ENCODE measurements around the gene C16orf46. TPM values are rescaled to one million over a fixed set of nuclear protein-coding genes. Genes with fewer than 3 reads are reported as not detected.

Gene C16orf46
- total and polyA plus RNA-seq, 4 donors = 2.1 to 5.4 (median 3.9) TPM

DNA sequence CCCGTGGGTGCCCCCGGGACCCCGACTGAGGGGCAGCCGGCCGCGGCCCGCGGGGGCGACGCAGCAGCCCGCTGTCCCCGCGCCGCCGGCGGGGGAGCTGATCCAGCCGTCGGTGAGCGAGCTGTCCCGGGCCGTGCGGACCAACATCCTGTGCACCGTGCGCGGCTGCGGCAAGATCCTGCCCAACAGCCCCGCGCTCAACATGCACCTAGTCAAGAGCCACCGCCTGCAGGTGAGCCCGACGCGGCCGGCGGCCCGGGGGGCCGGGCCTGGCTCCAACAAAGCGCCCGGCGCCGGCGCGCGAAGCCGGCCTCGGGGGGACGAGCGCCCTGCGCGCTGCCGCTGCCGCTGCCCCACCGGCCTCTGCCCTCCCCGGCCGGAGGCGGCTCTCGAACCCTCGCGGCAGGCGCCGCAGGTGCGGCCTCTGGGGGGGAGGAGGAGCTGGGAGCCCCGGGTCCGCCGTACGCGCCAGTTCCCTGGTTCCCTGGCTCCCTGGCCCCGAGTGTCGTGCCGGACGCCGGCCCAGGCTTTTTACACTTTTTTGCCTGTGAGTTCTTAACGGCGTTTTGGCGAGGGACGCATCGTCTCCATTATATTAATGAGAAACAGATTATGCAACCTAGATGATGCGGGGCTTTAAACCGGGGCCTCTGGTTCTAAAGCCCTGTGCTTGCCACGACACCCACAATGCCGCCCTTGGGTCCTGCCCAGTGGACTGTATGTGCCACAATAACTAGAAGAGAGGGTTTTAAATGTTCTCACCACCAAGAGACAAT, 40.9 kb downstream of the C16orf46 start:
- Histone ChIP-seq H3K4me3 (ENCODE audit: low read depth, low read length) (peak overlapping the region; percentile 65), H3K27me3 (ENCODE audit: control insufficient read depth, insufficient read depth, low read length) (no peaks in the 10 kb centered on the region), H3K4me1 (ENCODE audit: control insufficient read depth, insufficient read depth, low read length) (peaks cover 6% of the 10 kb centered on the region), H3K36me3 (ENCODE audit: control insufficient read depth, insufficient read depth, low read length) (peaks cover 6% of the 10 kb centered on the region), H3K9me3 (ENCODE audit: control insufficient read depth, insufficient read depth, low read length) (no peaks in the 10 kb centered on the region), H3K27ac (ENCODE audit: low read depth, low read length) (no peak overlapping the region)
- under 1% methylated on average over 80 of the region's 80 CpGs for WGBS (ENCODE audit: insufficient coverage)
- DNase-seq (ENCODE audit: low read depth in 4 of 6, low spot score in 6 of 6) = peak in 3 of 6 donors; percentile 4 to 46 (median 43)

DNA sequence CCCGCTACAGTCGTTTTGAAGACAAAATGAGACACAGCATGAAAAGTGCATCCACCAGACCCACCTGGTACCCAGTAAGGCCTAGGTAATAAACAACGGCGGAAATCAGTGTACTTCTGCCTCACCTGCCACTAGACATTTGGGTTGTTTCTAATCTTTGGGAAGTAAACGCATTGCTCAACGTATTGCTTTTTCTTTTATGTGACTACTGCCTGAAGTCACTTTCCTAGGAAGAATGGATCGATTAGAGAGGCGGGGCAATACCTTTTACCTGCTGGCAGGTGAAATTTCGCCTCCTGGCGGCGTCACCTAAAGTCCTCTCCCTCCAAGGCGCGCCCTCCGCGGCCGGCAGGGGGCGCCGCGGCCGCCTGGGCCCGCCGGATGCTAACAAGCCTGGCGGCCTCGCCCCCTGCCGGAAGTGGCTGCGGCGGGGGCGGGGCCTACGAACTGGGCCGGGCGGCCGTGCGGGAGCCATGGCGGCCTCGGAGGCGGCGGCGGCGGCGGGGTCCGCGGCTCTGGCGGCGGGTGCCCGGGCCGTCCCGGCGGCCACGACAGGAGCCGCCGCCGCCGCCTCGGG, 41.6 kb downstream of the C16orf46 start, which contains the start of gene ATMIN:
Gene ATMIN, plus strand, starts transcription at position 445 of the 577 bp plus-strand sequence. Its CDS starts 29 bp downstream, at position 474.
- DNase-seq (ENCODE audit: low read depth in 4 of 6, low spot score in 6 of 6) = peak; percentile 57 to 96 (median 84)
- H3K27ac ChIP-seq (ENCODE audit: low read depth, low read length) = no peak within 1 kb of the TSS
- 5% methylated on average over 51 of the region's 54 CpGs for WGBS (ENCODE audit: insufficient coverage)
- peaks cover 6% of the 10 kb centered on the region for H3K36me3 ChIP-seq (ENCODE audit: control insufficient read depth, insufficient read depth, low read length)
- no peaks in the 10 kb centered on the region for H3K9me3 ChIP-seq (ENCODE audit: control insufficient read depth, insufficient read depth, low read length)
- peak within 1 kb of the TSS; percentile 65 for H3K4me3 ChIP-seq (ENCODE audit: low read depth, low read length)
- no peaks in the 10 kb centered on the region for H3K27me3 ChIP-seq (ENCODE audit: control insufficient read depth, insufficient read depth, low read length)
- H3K4me1 ChIP-seq (ENCODE audit: control insufficient read depth, insufficient read depth, low read length) = peaks cover 6% of the 10 kb centered on the region

DNA sequence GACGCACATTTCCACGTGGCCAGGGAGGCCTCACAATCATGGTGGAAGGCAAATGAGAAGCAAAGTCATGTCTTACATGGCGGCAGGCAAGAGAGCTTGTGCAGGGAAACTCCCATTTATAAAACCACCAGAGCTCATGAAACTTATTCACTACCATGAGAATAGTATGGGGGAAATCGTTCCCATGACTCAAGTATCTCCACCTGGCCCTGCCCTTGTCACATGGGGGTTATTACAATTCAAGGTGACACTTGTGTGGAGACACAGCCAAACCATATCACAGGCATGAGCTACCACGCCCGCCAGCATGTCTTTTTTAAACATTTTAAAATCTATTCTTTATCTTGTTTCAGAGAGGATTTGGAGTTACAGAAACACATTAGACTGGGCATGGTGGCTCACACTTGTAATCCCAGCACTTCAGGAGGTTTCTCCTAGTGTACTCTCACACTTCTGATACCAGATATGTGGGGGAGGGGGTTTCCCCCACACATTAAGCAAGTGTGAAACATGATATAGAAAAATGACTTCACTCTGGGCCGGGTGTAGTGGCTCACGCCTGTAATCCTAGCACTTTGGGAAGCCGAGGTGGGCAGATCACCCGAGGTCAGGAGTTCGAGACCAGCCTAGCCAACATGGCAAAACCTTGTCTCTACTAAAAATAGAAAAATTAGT, 47.0 kb downstream of the C16orf46 start:
- Histone ChIP-seq H3K4me1 (ENCODE audit: control insufficient read depth, insufficient read depth, low read length) (no peaks in the 10 kb centered on the region), H3K9me3 (ENCODE audit: control insufficient read depth, insufficient read depth, low read length) (no peaks in the 10 kb centered on the region), H3K27me3 (ENCODE audit: control insufficient read depth, insufficient read depth, low read length) (no peaks in the 10 kb centered on the region), H3K27ac (ENCODE audit: low read depth, low read length) (no peak overlapping the region), H3K4me3 (ENCODE audit: low read depth, low read length) (no peak overlapping the region), H3K36me3 (ENCODE audit: control insufficient read depth, insufficient read depth, low read length) (peaks cover 7% of the 10 kb centered on the region)
- no peak for DNase-seq (ENCODE audit: low read depth in 4 of 6, low spot score in 6 of 6)
- WGBS (ENCODE audit: insufficient coverage) = 96% methylated on average over 5 of the region's 11 CpGs

DNA sequence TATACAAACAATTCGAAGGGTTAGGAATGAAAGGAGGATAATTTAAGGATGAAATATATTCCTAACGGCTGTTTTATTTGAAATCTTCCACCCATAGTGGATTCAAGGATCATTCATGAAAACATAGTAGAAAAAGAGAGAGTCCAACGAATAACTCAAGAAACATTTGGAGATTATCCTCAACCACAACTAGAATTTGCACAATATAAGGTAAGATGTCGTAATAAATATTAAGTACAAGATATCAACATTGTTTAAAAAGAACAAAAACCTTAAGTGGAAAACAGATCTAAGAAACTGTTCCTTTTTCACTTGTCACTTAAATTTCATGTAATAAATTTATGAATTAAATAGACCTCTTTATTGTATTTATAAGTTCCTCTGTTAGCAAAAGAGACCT, 50.6 kb downstream of the C16orf46 start:
- Histone ChIP-seq H3K4me3 (ENCODE audit: low read depth, low read length) (no peak overlapping the region), H3K27me3 (ENCODE audit: control insufficient read depth, insufficient read depth, low read length) (no peaks in the 10 kb centered on the region), H3K9me3 (ENCODE audit: control insufficient read depth, insufficient read depth, low read length) (no peaks in the 10 kb centered on the region), H3K4me1 (ENCODE audit: control insufficient read depth, insufficient read depth, low read length) (no peaks in the 10 kb centered on the region), H3K36me3 (ENCODE audit: control insufficient read depth, insufficient read depth, low read length) (peaks cover 20% of the 10 kb centered on the region), H3K27ac (ENCODE audit: low read depth, low read length) (no peak overlapping the region)
- no peak for DNase-seq (ENCODE audit: low read depth in 4 of 6, low spot score in 6 of 6)
- no CpG with 5 or more reads among the region's 4 CpGs for WGBS (ENCODE audit: insufficient coverage)

DNA sequence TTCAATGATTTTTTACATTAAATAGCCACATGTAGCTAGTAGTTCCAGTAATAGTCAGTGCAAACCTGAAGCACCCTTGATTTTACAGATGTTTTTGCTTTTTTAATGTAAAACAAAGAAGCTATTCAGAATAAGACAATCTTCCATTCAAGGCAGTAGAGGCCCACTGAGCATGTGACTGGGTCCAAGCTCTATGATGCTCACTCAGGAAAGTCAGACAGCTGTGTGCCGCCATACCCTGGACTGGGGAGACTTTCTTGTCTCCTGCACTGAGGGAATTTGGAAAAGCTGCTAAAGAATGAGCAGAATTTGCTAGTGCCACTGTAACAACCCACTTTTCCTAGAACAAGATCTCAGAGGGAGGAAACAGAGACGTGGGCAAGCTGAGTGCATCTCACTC, 58.5 kb downstream of the C16orf46 start:
- H3K27ac ChIP-seq (ENCODE audit: low read depth, low read length) = peak overlapping the region; percentile 65
- peaks cover 2% of the 10 kb centered on the region for H3K4me1 ChIP-seq (ENCODE audit: control insufficient read depth, insufficient read depth, low read length)
- WGBS (ENCODE audit: insufficient coverage) = 57% methylated on average over 1 of the region's 2 CpGs
- H3K9me3 ChIP-seq (ENCODE audit: control insufficient read depth, insufficient read depth, low read length) = no peaks in the 10 kb centered on the region
- peaks cover 18% of the 10 kb centered on the region for H3K36me3 ChIP-seq (ENCODE audit: control insufficient read depth, insufficient read depth, low read length)
- no peak overlapping the region for H3K4me3 ChIP-seq (ENCODE audit: low read depth, low read length)
- no peaks in the 10 kb centered on the region for H3K27me3 ChIP-seq (ENCODE audit: control insufficient read depth, insufficient read depth, low read length)
- DNase-seq (ENCODE audit: low read depth in 4 of 6, low spot score in 6 of 6) = peak in 1 of 6 donors; percentile 36

DNA sequence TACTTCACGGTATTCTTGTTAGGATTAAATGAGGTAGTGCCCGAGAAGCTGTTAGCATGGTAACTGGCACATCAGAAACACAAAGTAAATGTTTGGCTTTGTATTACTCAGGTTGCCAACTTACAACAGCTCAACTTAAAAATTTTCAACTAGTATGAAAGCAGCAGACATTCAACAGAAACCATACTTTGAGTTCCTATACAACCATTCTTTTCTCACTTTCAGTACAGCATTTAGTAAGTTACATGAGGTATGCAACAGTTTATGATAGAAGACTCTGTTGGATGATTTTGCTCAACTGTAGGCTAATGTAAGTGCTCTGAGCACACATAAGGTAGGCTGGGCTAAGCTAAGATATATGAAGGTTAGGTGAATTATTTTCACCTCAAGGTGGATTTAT, 62.4 kb downstream of the C16orf46 start:
- Histone ChIP-seq H3K27me3 (ENCODE audit: control insufficient read depth, insufficient read depth, low read length) (no peaks in the 10 kb centered on the region), H3K9me3 (ENCODE audit: control insufficient read depth, insufficient read depth, low read length) (no peaks in the 10 kb centered on the region), H3K4me3 (ENCODE audit: low read depth, low read length) (no peak overlapping the region), H3K27ac (ENCODE audit: low read depth, low read length) (no peak overlapping the region), H3K4me1 (ENCODE audit: control insufficient read depth, insufficient read depth, low read length) (peaks cover 2% of the 10 kb centered on the region), H3K36me3 (ENCODE audit: control insufficient read depth, insufficient read depth, low read length) (peaks cover 7% of the 10 kb centered on the region)
- no CpG with 5 or more reads among the region's 2 CpGs for WGBS (ENCODE audit: insufficient coverage)
- DNase-seq (ENCODE audit: low read depth in 4 of 6, low spot score in 6 of 6) = no peak

DNA sequence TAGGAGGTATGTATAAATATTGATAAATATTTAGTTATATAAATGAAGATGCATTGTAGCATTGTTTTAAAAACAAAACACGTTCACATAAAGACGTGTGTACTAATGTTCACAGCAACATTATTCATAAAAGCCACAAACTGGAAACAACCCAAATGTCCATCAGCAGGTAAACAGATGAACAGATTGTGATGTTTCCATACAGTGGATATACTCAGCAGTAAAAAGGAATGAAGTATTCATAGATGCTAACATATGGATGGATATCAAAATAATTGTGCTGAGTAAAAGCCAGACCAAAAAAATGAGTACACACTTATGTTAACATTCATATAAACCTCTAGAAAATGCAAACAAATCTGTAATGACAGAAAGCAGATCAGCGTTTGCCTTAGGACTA, 64.1 kb downstream of the C16orf46 start:
- Histone ChIP-seq H3K36me3 (ENCODE audit: control insufficient read depth, insufficient read depth, low read length) (peaks cover 7% of the 10 kb centered on the region), H3K27ac (ENCODE audit: low read depth, low read length) (no peak overlapping the region), H3K27me3 (ENCODE audit: control insufficient read depth, insufficient read depth, low read length) (no peaks in the 10 kb centered on the region), H3K4me1 (ENCODE audit: control insufficient read depth, insufficient read depth, low read length) (peaks cover 7% of the 10 kb centered on the region), H3K4me3 (ENCODE audit: low read depth, low read length) (no peak overlapping the region), H3K9me3 (ENCODE audit: control insufficient read depth, insufficient read depth, low read length) (no peaks in the 10 kb centered on the region)
- WGBS (ENCODE audit: insufficient coverage) = 100% methylated on average over 1 of the region's 3 CpGs
- no peak for DNase-seq (ENCODE audit: low read depth in 4 of 6, low spot score in 6 of 6)

Small RNAs within 50 kb of the gene (small RNA-seq; reads per million reads assigned to genes)
- gene AC092718.3 (ENCODE audit: low replicate concordance) (not detected), gene RNU6-1191P (ENCODE audit: low replicate concordance) (not detected)

Other genes with a start within 250 kb of the C16orf46 start
- 10 to 100 TPM; 53.4 to 60.6 TPM for gene CMC2, start 70.4 kb downstream of the C16orf46 start, total RNA-seq
- 100 to 1,000 TPM; 110 to 115 TPM for gene CMC2, start 70.4 kb downstream of the C16orf46 start, polyA plus RNA-seq (ENCODE audit: insufficient read length in 2 of 2)
- 10 to 100 TPM; 17.7 to 20.5 TPM for gene CENPN, start 70.0 kb downstream of the C16orf46 start, total RNA-seq
- gene CENPN, start 70.0 kb downstream of the C16orf46 start, polyA plus RNA-seq (ENCODE audit: insufficient read length in 2 of 2) = 10 to 100 TPM; 16.6 to 19.9 TPM
- gene ATMIN, start 41.4 kb downstream of the C16orf46 start, total RNA-seq = 10 to 100 TPM; 62.6 to 64.6 TPM
- 10 to 100 TPM; 41.1 to 53.4 TPM for gene ATMIN, start 41.4 kb downstream of the C16orf46 start, polyA plus RNA-seq (ENCODE audit: insufficient read length in 2 of 2)
- 10 to 100 TPM; 48.6 to 49.4 TPM for gene GCSH, start 19.2 kb upstream of the C16orf46 start, total RNA-seq
- 100 to 1,000 TPM; 118 to 149 TPM for gene GCSH, start 19.2 kb upstream of the C16orf46 start, polyA plus RNA-seq (ENCODE audit: insufficient read length in 2 of 2)
- gene BCO1, start 161.5 kb upstream of the C16orf46 start, total RNA-seq = under 1 TPM; 0.22 to 0.40 TPM
- gene BCO1, start 161.5 kb upstream of the C16orf46 start, polyA plus RNA-seq (ENCODE audit: insufficient read length in 2 of 2) = under 1 TPM; 0.35 to 0.71 TPM
- gene GAN, start 237.7 kb upstream of the C16orf46 start, total RNA-seq = 10 to 100 TPM; 16.9 to 39.2 TPM
- gene GAN, start 237.7 kb upstream of the C16orf46 start, polyA plus RNA-seq (ENCODE audit: insufficient read length in 2 of 2) = 10 to 100 TPM in 1 of 2 donors, 1 to 10 TPM in 1; 9.8 to 12.7 TPM

Data from spinal cord (tissue), 10 donors.